GM12864 (cell line): ENCODE measurements around the gene GPR132.

Source experiments
- DNase-seq: peaks from one replicate; pipeline ENCODE4 v3.0.0-alpha.2; 2011; ENCODE audit warnings: low read depth
- H3K4me3 ChIP-seq: 2 replicates; pipeline ENCODE4 v1.5.1; 2011; ENCODE audit warnings: mild to moderate bottlenecking, low read depth, low read length, control low read depth
- TF ChIP-seq, protein P1 (sequence below): IDR thresholded peaks from 2 replicates; pipeline ENCODE4 v1.5.1; 2011; ENCODE audit warnings: low read depth, mild to moderate bottlenecking, moderate library complexity, low read length, control low read depth, inconsistent platforms; ENCODE audit errors: missing control alignments

GPR132 gene

DNA sequence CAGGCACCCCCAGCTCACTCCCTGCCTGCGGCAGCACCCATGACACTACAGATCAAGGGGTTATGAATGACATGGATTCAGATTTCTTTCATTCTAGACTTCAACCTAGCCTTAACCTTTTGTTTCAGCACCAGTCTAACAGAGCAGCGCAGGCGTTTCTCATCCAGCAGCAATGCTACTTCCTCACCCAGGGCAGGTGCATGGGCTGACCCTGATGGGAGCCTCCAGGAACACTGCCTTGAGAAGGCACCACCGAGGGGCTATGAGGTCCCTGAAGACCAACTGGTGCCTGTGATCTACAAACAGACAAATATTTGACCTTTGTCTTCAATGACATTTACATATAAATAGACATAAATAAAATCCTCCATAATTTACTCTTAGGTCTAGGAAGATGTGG, 55.1 kb downstream of the GPR132 start:
- no peak for DNase-seq
- TF ChIP-seq, protein P1, sequence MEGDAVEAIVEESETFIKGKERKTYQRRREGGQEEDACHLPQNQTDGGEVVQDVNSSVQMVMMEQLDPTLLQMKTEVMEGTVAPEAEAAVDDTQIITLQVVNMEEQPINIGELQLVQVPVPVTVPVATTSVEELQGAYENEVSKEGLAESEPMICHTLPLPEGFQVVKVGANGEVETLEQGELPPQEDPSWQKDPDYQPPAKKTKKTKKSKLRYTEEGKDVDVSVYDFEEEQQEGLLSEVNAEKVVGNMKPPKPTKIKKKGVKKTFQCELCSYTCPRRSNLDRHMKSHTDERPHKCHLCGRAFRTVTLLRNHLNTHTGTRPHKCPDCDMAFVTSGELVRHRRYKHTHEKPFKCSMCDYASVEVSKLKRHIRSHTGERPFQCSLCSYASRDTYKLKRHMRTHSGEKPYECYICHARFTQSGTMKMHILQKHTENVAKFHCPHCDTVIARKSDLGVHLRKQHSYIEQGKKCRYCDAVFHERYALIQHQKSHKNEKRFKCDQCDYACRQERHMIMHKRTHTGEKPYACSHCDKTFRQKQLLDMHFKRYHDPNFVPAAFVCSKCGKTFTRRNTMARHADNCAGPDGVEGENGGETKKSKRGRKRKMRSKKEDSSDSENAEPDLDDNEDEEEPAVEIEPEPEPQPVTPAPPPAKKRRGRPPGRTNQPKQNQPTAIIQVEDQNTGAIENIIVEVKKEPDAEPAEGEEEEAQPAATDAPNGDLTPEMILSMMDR: no peak
- H3K4me3 ChIP-seq: no peak overlapping the region

DNA sequence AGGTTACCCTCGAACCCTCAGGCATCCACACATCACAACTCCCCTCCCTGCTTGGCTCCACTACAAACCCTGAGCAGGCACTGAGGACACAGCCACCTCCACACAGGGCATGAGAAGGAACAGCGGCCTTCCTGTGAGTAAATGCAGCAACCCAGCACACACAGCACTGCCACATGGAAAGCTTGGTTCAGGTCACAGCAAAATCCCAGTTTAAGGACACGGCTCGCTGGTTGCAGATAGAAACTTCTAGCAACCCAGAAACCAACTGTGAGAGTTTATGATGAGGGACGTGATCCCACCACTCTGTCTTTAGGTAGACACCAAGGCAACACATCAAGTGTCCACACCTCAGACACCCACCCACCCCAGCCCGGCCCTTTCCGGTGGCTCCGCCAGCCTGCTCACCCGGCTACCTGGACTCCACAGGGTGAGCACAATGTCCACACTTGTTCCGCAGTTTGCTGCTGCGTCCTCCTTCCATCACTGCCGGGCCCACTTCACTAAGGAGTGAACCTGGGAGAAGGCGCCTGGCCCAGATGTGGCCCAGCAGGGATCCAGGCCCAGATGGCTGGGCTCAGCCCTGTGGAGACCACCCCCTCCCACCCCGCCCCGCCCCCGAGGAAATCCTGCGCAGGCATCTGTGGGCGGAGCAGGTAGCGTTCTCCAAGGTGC, 57.5 kb downstream of the GPR132 start:
- TF ChIP-seq, protein P1: no peak
- no peak for DNase-seq
- no peak overlapping the region for H3K4me3 ChIP-seq

DNA sequence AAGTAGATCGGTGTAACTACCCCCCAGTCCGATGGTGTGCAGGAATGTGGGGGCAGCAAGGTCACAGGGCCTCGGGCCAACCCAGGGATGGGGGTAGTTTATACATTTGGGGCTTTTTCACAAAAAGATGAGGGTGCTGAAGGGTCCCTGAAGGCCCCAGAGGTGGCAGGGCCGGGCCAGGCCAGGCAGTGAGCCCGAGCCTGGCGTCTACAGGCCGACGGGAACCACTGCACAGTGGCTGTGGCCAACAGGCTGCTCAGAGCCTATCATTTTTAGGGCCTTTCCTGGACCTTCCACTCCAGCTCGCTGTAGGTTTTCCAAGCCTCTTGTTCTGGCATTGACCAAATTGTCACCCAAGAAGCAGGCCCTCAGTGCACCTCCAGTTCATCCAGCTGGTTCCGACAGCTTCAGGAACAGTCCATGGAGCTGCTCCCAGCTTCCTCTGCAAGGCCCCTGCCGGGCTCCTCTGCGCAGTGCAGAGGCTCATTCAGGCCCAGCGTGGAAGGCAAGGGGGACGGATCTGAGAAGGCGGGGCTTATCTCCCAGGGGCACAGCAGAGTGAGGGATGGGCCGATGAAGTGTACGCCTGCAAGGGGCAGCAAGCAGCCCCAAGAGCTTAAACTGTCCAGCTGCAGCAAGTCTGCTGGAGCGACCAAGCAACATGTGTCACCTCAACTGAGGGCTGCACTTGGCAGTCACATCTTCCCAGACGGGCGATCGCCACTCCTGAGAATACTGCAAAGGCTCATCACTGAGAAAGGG, 58.2 kb downstream of the GPR132 start:
- H3K4me3 ChIP-seq: no peak overlapping the region
- DNase-seq: no peak
- TF ChIP-seq, protein P1: no peak

DNA sequence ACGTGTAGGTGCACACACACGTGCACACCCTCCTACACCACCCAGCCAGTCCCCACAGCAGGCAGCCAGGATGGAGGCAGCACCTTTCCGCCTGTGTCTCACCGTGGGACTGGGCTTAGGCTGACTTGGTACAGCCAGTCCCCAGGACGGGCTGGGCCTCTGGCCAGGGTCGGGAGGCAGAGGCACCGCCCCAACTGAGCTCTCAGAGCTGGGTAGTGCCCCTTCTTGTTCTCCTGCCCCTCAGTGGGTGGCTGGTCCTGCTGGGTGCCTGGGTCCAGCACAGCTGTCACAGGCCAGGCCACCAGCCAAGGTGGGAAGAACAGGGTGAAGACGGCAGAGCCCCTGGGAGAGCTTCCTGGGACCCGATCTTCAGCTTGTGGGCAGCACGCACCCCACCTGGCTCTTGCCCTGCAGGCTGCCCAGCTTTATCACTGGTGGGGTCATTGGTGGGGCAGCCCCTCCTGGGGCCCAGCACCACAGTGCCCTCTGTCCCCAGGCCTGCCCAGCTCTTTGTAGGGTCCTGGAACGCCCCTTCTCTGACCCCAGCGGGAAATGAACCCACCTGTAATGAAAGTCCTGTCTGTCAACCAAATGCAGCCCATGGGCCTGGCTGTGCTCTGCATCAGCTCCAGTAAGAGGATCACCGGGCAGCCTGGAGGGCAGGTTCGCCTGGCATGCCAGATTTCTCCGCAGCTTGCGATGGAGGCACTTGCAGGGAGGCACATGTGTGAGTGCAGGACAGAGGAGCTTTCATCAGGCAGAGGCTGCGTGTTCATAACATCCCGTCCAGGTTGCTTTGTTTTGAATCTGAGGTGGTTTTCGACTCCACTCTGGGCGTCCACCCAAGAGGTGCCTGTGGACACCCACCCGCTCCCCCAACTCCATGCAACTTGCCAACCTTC, 59.0 kb downstream of the GPR132 start:
- DNase-seq: no peak
- TF ChIP-seq, protein P1: no peak
- no peak overlapping the region for H3K4me3 ChIP-seq

DNA sequence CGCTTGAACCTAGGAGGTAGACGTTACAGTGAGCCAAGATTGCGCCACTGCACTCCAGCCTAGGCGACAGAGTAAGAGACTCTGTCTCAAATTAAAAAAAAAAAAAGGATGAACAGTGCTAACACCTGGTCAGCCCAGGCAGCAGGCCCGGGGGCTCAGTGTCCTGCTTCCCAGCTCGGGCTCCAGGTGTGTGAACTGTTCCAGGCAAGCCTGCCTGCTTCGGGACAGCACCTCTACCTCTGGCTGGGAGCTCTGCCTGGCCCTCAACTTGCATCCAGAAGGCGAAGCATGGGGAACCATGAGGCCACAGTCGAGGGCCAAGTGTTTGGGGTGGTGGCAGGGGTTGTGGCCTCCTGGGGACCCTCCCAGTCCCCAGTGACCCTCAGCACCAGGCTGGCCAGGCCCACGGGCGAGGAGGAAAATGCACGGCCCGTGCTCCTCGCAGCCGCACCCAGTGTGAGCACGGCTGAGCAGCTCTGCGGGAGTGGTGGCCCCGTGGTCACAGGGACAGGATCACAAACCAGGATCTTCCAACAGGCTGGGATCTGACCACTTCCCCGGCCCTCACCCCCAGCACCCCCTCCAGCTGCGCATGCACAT, 59.8 kb downstream of the GPR132 start:
- TF ChIP-seq, protein P1: no peak
- no peak for DNase-seq
- no peak overlapping the region for H3K4me3 ChIP-seq
